ENCODE results near the gene TTC34. TPM values are rescaled to one million over a fixed set of nuclear protein-coding genes. Genes with fewer than 3 reads are reported as not detected.

Gene TTC34
- total RNA-seq, 4 donors from 2014 or later = 0.14 to 6.0 (median 0.75) TPM

DNA sequence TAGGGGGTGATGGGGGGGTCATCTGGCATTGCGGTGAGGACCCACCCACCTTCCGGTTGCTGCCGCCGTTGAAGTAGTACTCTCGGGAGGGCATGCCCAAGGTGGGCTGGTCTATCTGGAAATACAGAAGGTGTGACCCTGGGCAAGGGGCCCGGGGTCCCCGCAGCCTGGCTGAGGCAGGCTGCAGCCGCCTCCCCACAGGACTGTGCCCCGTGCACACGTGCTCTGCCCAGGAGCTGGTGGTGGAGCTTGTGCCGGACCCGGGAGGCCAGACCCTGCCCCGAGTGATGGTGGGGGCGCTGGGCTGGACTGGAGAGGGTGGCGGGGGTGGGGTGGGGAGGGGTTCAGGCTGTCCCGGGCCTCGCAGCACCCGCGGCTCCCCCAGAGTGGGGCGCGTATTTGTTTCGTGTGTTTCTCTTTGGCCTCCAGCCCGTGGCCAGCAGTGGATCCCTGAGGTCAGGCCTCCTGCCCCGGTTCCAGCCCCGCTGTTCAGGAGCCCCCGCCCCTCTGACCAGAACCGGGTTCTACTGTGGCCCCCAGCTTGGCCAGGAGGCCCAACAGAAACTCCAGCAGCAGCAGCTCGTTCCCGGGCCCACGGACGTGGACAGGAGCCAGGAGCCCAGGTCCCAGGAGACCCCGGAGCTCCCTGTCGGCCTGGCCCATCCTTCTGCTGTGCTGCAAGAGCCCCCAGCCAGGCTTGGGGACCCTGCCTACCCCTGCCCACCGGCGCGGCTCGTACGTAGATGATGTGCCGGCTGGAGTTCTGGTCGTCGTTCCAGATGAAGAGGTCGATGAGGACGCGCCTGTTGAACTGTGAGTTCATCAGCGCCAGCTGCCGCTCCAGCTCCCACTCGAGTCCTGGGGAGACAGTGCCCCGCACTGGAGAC is 195.7 kb downstream of the TTC34 start:
- in situ Hi-C loops (cut with MboI; ENCODE audit: low pct_ligation_motif_present in 1 of 4, low pct_unique_long_range_greater_than_20kb in 1 of 4, low sequenced_read_pairs in 3 of 4) = no loop called here
- TF ChIP-seq, protein P1, sequence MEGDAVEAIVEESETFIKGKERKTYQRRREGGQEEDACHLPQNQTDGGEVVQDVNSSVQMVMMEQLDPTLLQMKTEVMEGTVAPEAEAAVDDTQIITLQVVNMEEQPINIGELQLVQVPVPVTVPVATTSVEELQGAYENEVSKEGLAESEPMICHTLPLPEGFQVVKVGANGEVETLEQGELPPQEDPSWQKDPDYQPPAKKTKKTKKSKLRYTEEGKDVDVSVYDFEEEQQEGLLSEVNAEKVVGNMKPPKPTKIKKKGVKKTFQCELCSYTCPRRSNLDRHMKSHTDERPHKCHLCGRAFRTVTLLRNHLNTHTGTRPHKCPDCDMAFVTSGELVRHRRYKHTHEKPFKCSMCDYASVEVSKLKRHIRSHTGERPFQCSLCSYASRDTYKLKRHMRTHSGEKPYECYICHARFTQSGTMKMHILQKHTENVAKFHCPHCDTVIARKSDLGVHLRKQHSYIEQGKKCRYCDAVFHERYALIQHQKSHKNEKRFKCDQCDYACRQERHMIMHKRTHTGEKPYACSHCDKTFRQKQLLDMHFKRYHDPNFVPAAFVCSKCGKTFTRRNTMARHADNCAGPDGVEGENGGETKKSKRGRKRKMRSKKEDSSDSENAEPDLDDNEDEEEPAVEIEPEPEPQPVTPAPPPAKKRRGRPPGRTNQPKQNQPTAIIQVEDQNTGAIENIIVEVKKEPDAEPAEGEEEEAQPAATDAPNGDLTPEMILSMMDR (IDR thresholded peaks at IDR 0.05) = no peak
- TF ChIP-seq EP300 (IDR thresholded peaks at IDR 0.05; ENCODE audit: low read depth) (no peak), POLR2A (IDR thresholded peaks at IDR 0.05) (no peak), POLR2AphosphoS5 (IDR thresholded peaks at IDR 0.05) (no peak)
- no peak overlapping the region for H3K4me3 ChIP-seq
- no peaks in the 10 kb centered on the region for H3K9me3 ChIP-seq
- no peak overlapping the region for H3K27ac ChIP-seq
- H3K36me3 ChIP-seq = no peaks in the 10 kb centered on the region
- intact Hi-C loops (cut with DNase I; ENCODE audit: low total_unique reads) = no loop called here
- peaks cover 8% of the 10 kb centered on the region for H3K27me3 ChIP-seq
- WGBS, 2 donors (ENCODE audit: low coverage in 1 of 2) = 79% methylated on average over 35 of the region's 48 CpGs; no CpG with 5 or more reads in 1 of the 2 donors
- DNase-seq = no peak
- H3K4me1 ChIP-seq = peaks cover 0 to under 1% (median 0%) of the 10 kb centered on the region in 4 donors

DNA sequence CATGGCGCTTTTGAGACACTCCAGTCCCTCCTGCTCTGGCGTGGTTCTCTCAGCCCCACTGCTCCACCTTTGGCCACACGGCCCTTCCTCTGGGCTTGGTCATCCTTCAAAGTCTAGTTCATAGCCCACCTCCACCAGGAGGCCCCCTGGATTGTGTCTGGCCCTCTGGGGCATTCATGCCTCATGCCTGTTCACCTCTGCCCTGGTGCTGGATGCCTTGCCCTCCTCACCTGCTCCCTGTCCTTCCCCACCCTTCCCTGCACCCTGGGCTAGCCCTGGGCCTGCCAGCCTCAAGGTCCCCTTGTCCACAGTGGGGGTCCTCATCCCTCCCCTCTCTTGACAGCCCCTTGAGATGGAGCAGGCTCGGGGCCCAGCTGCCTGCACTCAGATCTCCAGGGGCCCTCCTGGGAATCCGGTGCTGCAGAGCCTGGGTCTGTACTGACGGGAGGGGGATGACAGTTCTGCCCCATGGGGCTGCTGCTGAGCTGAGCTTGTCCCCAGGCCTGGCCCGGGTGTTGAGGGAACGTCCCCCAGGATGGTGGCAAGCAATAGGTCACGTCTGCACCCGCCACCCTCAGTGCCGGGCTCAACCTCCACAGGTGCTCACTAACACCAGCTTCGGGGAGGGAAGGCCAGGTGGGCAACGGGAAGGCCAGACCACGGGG is 196.5 kb downstream of the TTC34 start:
- WGBS, 2 donors (ENCODE audit: low coverage in 1 of 2) = 86% methylated on average over 12 of the region's 14 CpGs; no CpG with 5 or more reads in 1 of the 2 donors
- H3K27me3 ChIP-seq = peaks cover 8% of the 10 kb centered on the region
- TF ChIP-seq POLR2A (IDR thresholded peaks at IDR 0.05) = no peak
- TF ChIP-seq POLR2AphosphoS5 (IDR thresholded peaks at IDR 0.05) = no peak
- no peak for TF ChIP-seq EP300 (IDR thresholded peaks at IDR 0.05; ENCODE audit: low read depth)
- TF ChIP-seq, protein P1 (IDR thresholded peaks at IDR 0.05) = no peak

DNA sequence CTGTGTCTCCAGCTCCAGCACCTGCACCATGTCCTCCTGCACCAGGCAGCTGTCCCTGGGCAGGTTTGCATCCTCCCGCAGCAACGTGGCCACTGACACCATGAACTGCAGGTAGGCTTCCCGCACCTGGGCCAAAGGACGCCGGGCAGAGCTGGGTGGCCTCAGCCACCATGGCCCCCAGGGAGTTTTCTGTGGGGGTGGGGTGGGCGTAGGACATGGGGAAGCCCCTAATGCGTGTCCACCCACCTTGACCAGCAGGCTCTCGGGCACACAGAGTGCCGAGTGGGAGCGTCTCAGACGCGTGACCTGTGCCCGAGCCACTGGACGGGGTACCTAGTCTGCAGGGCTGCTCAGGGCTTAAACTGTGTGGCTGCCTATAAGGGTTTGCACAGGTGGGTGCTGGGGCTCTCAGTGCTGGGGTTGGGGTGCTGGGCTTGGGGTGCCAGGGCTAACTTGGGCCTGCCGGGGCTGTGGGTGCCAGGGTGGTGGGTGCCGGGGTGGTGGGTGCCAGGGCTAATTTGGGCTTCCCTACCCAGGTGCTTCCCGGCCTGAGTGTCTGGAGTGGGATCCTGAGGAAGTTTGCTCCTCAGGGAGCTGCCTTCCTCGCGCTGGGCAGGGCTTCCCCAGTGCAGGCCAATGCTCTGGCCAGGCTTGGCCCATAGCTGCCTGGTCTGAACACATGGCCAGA is 197.2 kb downstream of the TTC34 start:
- H3K36me3 ChIP-seq = no peaks in the 10 kb centered on the region
- peaks cover 8% of the 10 kb centered on the region for H3K27me3 ChIP-seq
- intact Hi-C loops (cut with DNase I; ENCODE audit: low total_unique reads) (no loop called here), in situ Hi-C loops (cut with MboI; ENCODE audit: low pct_ligation_motif_present in 1 of 4, low pct_unique_long_range_greater_than_20kb in 1 of 4, low sequenced_read_pairs in 3 of 4) (no loop called here)
- H3K27ac ChIP-seq = no peak overlapping the region
- H3K9me3 ChIP-seq = no peaks in the 10 kb centered on the region
- no peak overlapping the region for H3K4me3 ChIP-seq
- no peaks in the 10 kb centered on the region for H3K4me1 ChIP-seq
- TF ChIP-seq POLR2AphosphoS5 (IDR thresholded peaks at IDR 0.05) (no peak), POLR2A (IDR thresholded peaks at IDR 0.05) (no peak), EP300 (IDR thresholded peaks at IDR 0.05; ENCODE audit: low read depth) (no peak)
- TF ChIP-seq, protein P1 (IDR thresholded peaks at IDR 0.05) = no peak
- no peak for DNase-seq
- 85% methylated on average over 17 of the region's 19 CpGs; no CpG with 5 or more reads in 1 of the 2 donors for WGBS, 2 donors (ENCODE audit: low coverage in 1 of 2)

More for the DNA sequence above, 196.5 kb downstream of the TTC34 start:
- no peaks in the 10 kb centered on the region for H3K4me1 ChIP-seq
- DNase-seq = no peak
- H3K9me3 ChIP-seq = no peaks in the 10 kb centered on the region
- no peak overlapping the region for H3K27ac ChIP-seq
- H3K4me3 ChIP-seq = no peak overlapping the region
- H3K36me3 ChIP-seq = no peaks in the 10 kb centered on the region
- intact Hi-C loops (cut with DNase I; ENCODE audit: low total_unique reads) (no loop called here), in situ Hi-C loops (cut with MboI; ENCODE audit: low pct_ligation_motif_present in 1 of 4, low pct_unique_long_range_greater_than_20kb in 1 of 4, low sequenced_read_pairs in 3 of 4) (no loop called here)
